ENCODE measurements around the gene ACO1.

DNA sequence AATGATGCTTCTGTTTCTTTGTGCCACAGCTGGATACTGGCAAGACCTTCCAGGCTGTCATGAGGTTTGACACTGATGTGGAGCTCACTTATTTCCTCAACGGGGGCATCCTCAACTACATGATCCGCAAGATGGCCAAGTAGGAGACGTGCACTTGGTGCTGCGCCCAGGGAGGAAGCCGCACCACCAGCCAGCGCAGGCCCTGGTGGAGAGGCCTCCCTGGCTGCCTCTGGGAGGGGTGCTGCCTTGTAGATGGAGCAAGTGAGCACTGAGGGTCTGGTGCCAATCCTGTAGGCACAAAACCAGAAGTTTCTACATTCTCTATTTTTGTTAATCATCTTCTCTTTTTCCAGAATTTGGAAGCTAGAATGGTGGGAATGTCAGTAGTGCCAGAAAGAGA lies 65.5 kb downstream of the ACO1 start:
- TF ChIP-seq CTCF (IDR thresholded peaks at IDR 0.05): no peak
- no peak for TF ChIP-seq POLR2A (IDR thresholded peaks at IDR 0.05)
